Measurements from ENCODE around the gene KCNAB1. TPM values are rescaled to one million over a fixed set of nuclear protein-coding genes. Genes with fewer than 3 reads are reported as not detected.

The KCNAB1 gene
- total RNA-seq, 1 donor from 2014 or later = 3.7 TPM

- ATAC-seq = no peak
- DNase-seq (ENCODE audit: missing footprints) = no peak
- intact Hi-C loops (cut with DNase I) = no loop called here
Measured at GRCh38 chr3:156516961-156517360, 396.6 kb downstream of the KCNAB1 start.

- DNase-seq (ENCODE audit: missing footprints) (no peak), ATAC-seq (peak; percentile 89)
- intact Hi-C loops (cut with DNase I) = no loop called here
Measured at GRCh38 chr3:156518726-156519125, 398.3 kb downstream of the KCNAB1 start.

- intact Hi-C loops (cut with DNase I) = no loop called here
- no peak for DNase-seq (ENCODE audit: missing footprints)
- ATAC-seq = no peak
Measured at GRCh38 chr3:156519758-156520162, 399.4 kb downstream of the KCNAB1 start.

- ATAC-seq (no peak), DNase-seq (ENCODE audit: missing footprints) (no peak)
- intact Hi-C loops (cut with DNase I) = no loop called here
Measured at GRCh38 chr3:156522673-156523072, 402.3 kb downstream of the KCNAB1 start.

GRCh38 chr3:156525808-156526207 lies 405.4 kb downstream of the KCNAB1 start:
- intact Hi-C loops (cut with DNase I) = no loop called here
- ATAC-seq (no peak), DNase-seq (ENCODE audit: missing footprints) (no peak)

GRCh38 chr3:156527060-156527459 lies 406.7 kb downstream of the KCNAB1 start:
- intact Hi-C loops (cut with DNase I) = no loop called here
- DNase-seq (ENCODE audit: missing footprints) (no peak), ATAC-seq (no peak)

GRCh38 chr3:156530980-156531379 lies 410.6 kb downstream of the KCNAB1 start:
- intact Hi-C loops (cut with DNase I) = no loop called here
- no peak for ATAC-seq
- no peak for DNase-seq (ENCODE audit: missing footprints)

- intact Hi-C loops (cut with DNase I) = no loop called here
- ATAC-seq (no peak), DNase-seq (ENCODE audit: missing footprints) (no peak)
Measured at GRCh38 chr3:156532730-156533129, 412.4 kb downstream of the KCNAB1 start.

- intact Hi-C loops (cut with DNase I) = no loop called here
- ATAC-seq (no peak), DNase-seq (ENCODE audit: missing footprints) (no peak)
Measured at GRCh38 chr3:156533205-156533604, 412.8 kb downstream of the KCNAB1 start.

- no peak for DNase-seq (ENCODE audit: missing footprints)
- intact Hi-C loops (cut with DNase I) = no loop called here
- ATAC-seq = peak; percentile 94
Measured at GRCh38 chr3:156535162-156535627, 414.8 kb downstream of the KCNAB1 start.

GRCh38 chr3:156535798-156536197 lies 415.4 kb downstream of the KCNAB1 start:
- intact Hi-C loops (cut with DNase I) = no loop called here
- ATAC-seq (no peak), DNase-seq (ENCODE audit: missing footprints) (no peak)

- ATAC-seq (no peak), DNase-seq (ENCODE audit: missing footprints) (no peak)
- intact Hi-C loops (cut with DNase I) = no loop called here
Measured at GRCh38 chr3:156536524-156537316, 416.3 kb downstream of the KCNAB1 start.

- intact Hi-C loops (cut with DNase I) = no loop called here
- no peak for ATAC-seq
- no peak for DNase-seq (ENCODE audit: missing footprints)
Measured at GRCh38 chr3:156539051-156539450, 418.7 kb downstream of the KCNAB1 start.

- ATAC-seq (no peak), DNase-seq (ENCODE audit: missing footprints) (no peak)
- intact Hi-C loops (cut with DNase I) = loop anchor here (5.0 kb wide), 1 partner anchor 132 kb away; the partner anchor contains the start of gene TIPARP
Measured at GRCh38 chr3:156539802-156540201, 419.4 kb downstream of the KCNAB1 start.

- DNase-seq (ENCODE audit: missing footprints) (no peak), ATAC-seq (peak; percentile 85)
- intact Hi-C loops (cut with DNase I) = loop anchor here (5.0 kb wide), 1 partner anchor 130 kb away; the partner anchor contains the start of gene TIPARP
Measured at GRCh38 chr3:156542101-156543042, 422.0 kb downstream of the KCNAB1 start.

- ATAC-seq (no peak), DNase-seq (ENCODE audit: missing footprints) (no peak)
- intact Hi-C loops (cut with DNase I) = loop anchor here (5.0 kb wide), 1 partner anchor 129 kb away; the partner anchor contains the start of gene TIPARP
Measured at GRCh38 chr3:156543043-156543555, 422.7 kb downstream of the KCNAB1 start.

GRCh38 chr3:156547637-156548036 lies 427.3 kb downstream of the KCNAB1 start:
- DNase-seq (ENCODE audit: missing footprints) = no peak
- peak; percentile 56 for ATAC-seq
- intact Hi-C loops (cut with DNase I) = loop anchor here (5.0 kb wide), 1 partner anchor 590 kb away; no protein-coding TSS in a partner anchor

GRCh38 chr3:156548041-156548687 lies 427.8 kb downstream of the KCNAB1 start:
- ATAC-seq (peak; percentile 34), DNase-seq (ENCODE audit: missing footprints) (no peak)
- intact Hi-C loops (cut with DNase I) = loop anchor here (5.0 kb wide), 1 partner anchor 589 kb away; no protein-coding TSS in a partner anchor

All from Right ventricle myocardium inferior (tissue), 1 donor.